IPS-20b (cell line): ENCODE results near the gene CRIM1.

Source experiments
- H3K27ac ChIP-seq: one replicate; pipeline ENCODE4 v1.5.1; 2013; ENCODE audit warnings: low read length
- H3K27me3 ChIP-seq: 2 replicates; pipeline ENCODE4 v1.6.1; 2013; ENCODE audit warnings: mild to moderate bottlenecking, low read length, inconsistent platforms; ENCODE audit not compliant: insufficient read depth
- H3K36me3 ChIP-seq: 2 replicates; pipeline ENCODE4 v1.6.1; 2013; ENCODE audit warnings: low read depth, mild to moderate bottlenecking, inconsistent platforms, low read length, moderate library complexity; ENCODE audit not compliant: insufficient read depth
- H3K4me1 ChIP-seq: 2 replicates; pipeline ENCODE4 v1.6.1; 2013; ENCODE audit warnings: mild to moderate bottlenecking, control low read depth, inconsistent platforms, low read length, moderate library complexity; ENCODE audit not compliant: insufficient read depth
- H3K4me3 ChIP-seq: 2 replicates; pipeline ENCODE4 v1.5.1; 2013; ENCODE audit warnings: mild to moderate bottlenecking, low read length, inconsistent platforms
- H3K9ac ChIP-seq: 2 replicates; pipeline ENCODE4 v1.6.1; 2013; ENCODE audit warnings: low read depth, mild to moderate bottlenecking, inconsistent platforms, low read length, moderate library complexity
- H3K9me3 ChIP-seq: 2 replicates; pipeline ENCODE4 v1.6.1; 2013; ENCODE audit warnings: mild to moderate bottlenecking, low read depth, low read length, inconsistent platforms; ENCODE audit not compliant: insufficient read depth

Gene CRIM1

GRCh38 chr2:36379710-36380448, 24.3 kb downstream of the CRIM1 start:
- H3K9ac ChIP-seq, result no peak overlapping the region
- no peaks in the 10 kb centered on the region for H3K27me3 ChIP-seq
- H3K27ac ChIP-seq, result no peak overlapping the region
- peaks cover 4% of the 10 kb centered on the region for H3K36me3 ChIP-seq
- H3K4me1 ChIP-seq, result peaks cover 55% of the 10 kb centered on the region
- H3K4me3 ChIP-seq, result no peak overlapping the region
- H3K9me3 ChIP-seq, result no peaks in the 10 kb centered on the region

GRCh38 chr2:36380624-36381481, 25.3 kb downstream of the CRIM1 start:
- H3K9ac ChIP-seq, result no peak overlapping the region
- no peak overlapping the region for H3K4me3 ChIP-seq
- H3K4me1 ChIP-seq, result peaks cover 45% of the 10 kb centered on the region
- no peaks in the 10 kb centered on the region for H3K27me3 ChIP-seq
- H3K9me3 ChIP-seq, result no peaks in the 10 kb centered on the region
- peaks cover 4% of the 10 kb centered on the region for H3K36me3 ChIP-seq
- H3K27ac ChIP-seq, result no peak overlapping the region

- peaks cover 39% of the 10 kb centered on the region for H3K4me1 ChIP-seq
- no peaks in the 10 kb centered on the region for H3K9me3 ChIP-seq
- H3K9ac ChIP-seq, result no peak overlapping the region
- no peaks in the 10 kb centered on the region for H3K27me3 ChIP-seq
- H3K27ac ChIP-seq, result no peak overlapping the region
- H3K36me3 ChIP-seq, result peaks cover 4% of the 10 kb centered on the region
- no peak overlapping the region for H3K4me3 ChIP-seq
Observed at GRCh38 chr2:36381993-36382392, 26.4 kb downstream of the CRIM1 start.

- H3K27me3 ChIP-seq, result no peaks in the 10 kb centered on the region
- no peak overlapping the region for H3K4me3 ChIP-seq
- no peaks in the 10 kb centered on the region for H3K9me3 ChIP-seq
- peaks cover 37% of the 10 kb centered on the region for H3K4me1 ChIP-seq
- peaks cover 4% of the 10 kb centered on the region for H3K36me3 ChIP-seq
- no peak overlapping the region for H3K9ac ChIP-seq
- no peak overlapping the region for H3K27ac ChIP-seq
Observed at GRCh38 chr2:36382472-36382871, 26.9 kb downstream of the CRIM1 start.

- Histone ChIP-seq H3K27me3 (no peaks in the 10 kb centered on the region), H3K4me1 (peaks cover 37% of the 10 kb centered on the region), H3K4me3 (no peak overlapping the region), H3K36me3 (peaks cover 4% of the 10 kb centered on the region), H3K9me3 (no peaks in the 10 kb centered on the region), H3K27ac (no peak overlapping the region), H3K9ac (no peak overlapping the region)
Observed at GRCh38 chr2:36383726-36384125, 28.1 kb downstream of the CRIM1 start.

GRCh38 chr2:36384454-36384853, 28.9 kb downstream of the CRIM1 start:
- H3K36me3 ChIP-seq, result peaks cover 7% of the 10 kb centered on the region
- no peaks in the 10 kb centered on the region for H3K9me3 ChIP-seq
- H3K27me3 ChIP-seq, result no peaks in the 10 kb centered on the region
- no peak overlapping the region for H3K9ac ChIP-seq
- peaks cover 44% of the 10 kb centered on the region for H3K4me1 ChIP-seq
- H3K4me3 ChIP-seq, result no peak overlapping the region
- no peak overlapping the region for H3K27ac ChIP-seq

- Histone ChIP-seq H3K4me1 (peaks cover 37% of the 10 kb centered on the region), H3K27me3 (no peaks in the 10 kb centered on the region), H3K9ac (no peak overlapping the region), H3K9me3 (no peaks in the 10 kb centered on the region), H3K4me3 (no peak overlapping the region), H3K36me3 (peaks cover 9% of the 10 kb centered on the region), H3K27ac (no peak overlapping the region)
Observed at GRCh38 chr2:36385603-36386002, 30.0 kb downstream of the CRIM1 start.

GRCh38 chr2:36387258-36387916, 31.8 kb downstream of the CRIM1 start:
- H3K9me3 ChIP-seq, result no peaks in the 10 kb centered on the region
- H3K4me1 ChIP-seq, result peaks cover 35% of the 10 kb centered on the region

GRCh38 chr2:36388472-36388871, 32.9 kb downstream of the CRIM1 start:
- H3K9ac ChIP-seq, result peak overlapping the region; percentile 11; the same call in 1 of the 2 replicates
- H3K27ac ChIP-seq, result no peak overlapping the region
- no peaks in the 10 kb centered on the region for H3K27me3 ChIP-seq
- H3K4me3 ChIP-seq, result no peak overlapping the region
- H3K9me3 ChIP-seq, result no peaks in the 10 kb centered on the region
- peaks cover 46% of the 10 kb centered on the region for H3K4me1 ChIP-seq
- H3K36me3 ChIP-seq, result 0 out of 2 replicates have a peak, but pooled peaks cover 5% of the 10 kb centered on the region

More at GRCh38 chr2:36387258-36387916, 31.8 kb downstream of the CRIM1 start:
- no peak overlapping the region for H3K9ac ChIP-seq
- H3K27ac ChIP-seq, result no peak overlapping the region
- H3K27me3 ChIP-seq, result no peaks in the 10 kb centered on the region
- peaks cover 9% of the 10 kb centered on the region for H3K36me3 ChIP-seq
- no peak overlapping the region for H3K4me3 ChIP-seq

GRCh38 chr2:36389091-36389564, 33.5 kb downstream of the CRIM1 start:
- Histone ChIP-seq H3K9me3 (no peaks in the 10 kb centered on the region), H3K36me3 (0 out of 2 replicates have a peak, but pooled peaks cover 5% of the 10 kb centered on the region), H3K27ac (no peak overlapping the region), H3K4me3 (no peak overlapping the region), H3K27me3 (no peaks in the 10 kb centered on the region), H3K4me1 (peaks cover 47% of the 10 kb centered on the region), H3K9ac (peak overlapping the region; percentile 11; the same call in 1 of the 2 replicates)

GRCh38 chr2:36389577-36389976, 34.0 kb downstream of the CRIM1 start:
- Histone ChIP-seq H3K9ac (no peak overlapping the region), H3K27ac (no peak overlapping the region), H3K36me3 (0 out of 2 replicates have a peak, but pooled peaks cover 5% of the 10 kb centered on the region), H3K4me1 (peaks cover 44% of the 10 kb centered on the region), H3K9me3 (no peaks in the 10 kb centered on the region), H3K4me3 (no peak overlapping the region), H3K27me3 (no peaks in the 10 kb centered on the region)
